ENCODE data around the gene GRM8.
"Not testable (repeated sequence)": the region's sequence is repeated elsewhere in the genome, so short reads cannot be mapped to it uniquely, and the experiment has no call there.

DNA sequence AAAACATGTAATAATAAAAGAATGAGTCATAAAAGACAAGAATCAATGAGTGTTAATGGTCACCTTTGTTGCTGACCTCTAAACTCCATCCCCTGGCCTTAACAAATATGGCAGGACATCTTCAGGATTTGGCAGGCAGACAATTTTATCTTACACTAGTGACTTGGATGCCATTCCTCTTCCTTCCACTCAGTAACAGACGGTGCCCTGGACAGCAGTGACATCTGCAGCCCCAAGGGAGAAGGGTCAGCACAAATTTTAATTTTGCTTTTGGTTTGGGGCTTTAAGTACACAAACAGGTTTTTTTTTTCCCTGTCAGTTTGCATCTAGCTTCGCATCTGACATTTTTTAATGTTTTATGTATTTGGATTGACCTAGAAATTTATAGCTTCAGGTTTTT, 370.8 kb downstream of the GRM8 start:
- TF ChIP-seq, protein P1, sequence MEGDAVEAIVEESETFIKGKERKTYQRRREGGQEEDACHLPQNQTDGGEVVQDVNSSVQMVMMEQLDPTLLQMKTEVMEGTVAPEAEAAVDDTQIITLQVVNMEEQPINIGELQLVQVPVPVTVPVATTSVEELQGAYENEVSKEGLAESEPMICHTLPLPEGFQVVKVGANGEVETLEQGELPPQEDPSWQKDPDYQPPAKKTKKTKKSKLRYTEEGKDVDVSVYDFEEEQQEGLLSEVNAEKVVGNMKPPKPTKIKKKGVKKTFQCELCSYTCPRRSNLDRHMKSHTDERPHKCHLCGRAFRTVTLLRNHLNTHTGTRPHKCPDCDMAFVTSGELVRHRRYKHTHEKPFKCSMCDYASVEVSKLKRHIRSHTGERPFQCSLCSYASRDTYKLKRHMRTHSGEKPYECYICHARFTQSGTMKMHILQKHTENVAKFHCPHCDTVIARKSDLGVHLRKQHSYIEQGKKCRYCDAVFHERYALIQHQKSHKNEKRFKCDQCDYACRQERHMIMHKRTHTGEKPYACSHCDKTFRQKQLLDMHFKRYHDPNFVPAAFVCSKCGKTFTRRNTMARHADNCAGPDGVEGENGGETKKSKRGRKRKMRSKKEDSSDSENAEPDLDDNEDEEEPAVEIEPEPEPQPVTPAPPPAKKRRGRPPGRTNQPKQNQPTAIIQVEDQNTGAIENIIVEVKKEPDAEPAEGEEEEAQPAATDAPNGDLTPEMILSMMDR (IDR thresholded peaks at IDR 0.05; ENCODE audit: low read depth, low read length, poor library complexity, severe bottlenecking), result not testable (repeated sequence)
- TF ChIP-seq EZH2phosphoT487 (IDR thresholded peaks at IDR 0.05; ENCODE audit: borderline replicate concordance, low read length), result not testable (repeated sequence)
